SU-DHL-6 (cell line): ENCODE measurements around the gene SLAMF7.

Source experiments
- H2AFZ ChIP-seq: fragments of 200-600 bp; sonication (generic); 2 replicates; pipeline ENCODE4 v1.6.1; 2014; ENCODE audit warnings: low read depth, mild to moderate bottlenecking, moderate library complexity, mixed read lengths, antibody characterized with exemption, low read length; ENCODE audit not compliant: severe bottlenecking
- H3F3A ChIP-seq: fragments of 200-600 bp; shearing (Covaris generic); 2 replicates; pipeline ENCODE4 v1.6.0; 2016; ENCODE audit warnings: antibody characterized with exemption, mild to moderate bottlenecking; ENCODE audit not compliant: insufficient read depth
- H3K27ac ChIP-seq: fragments of 200-600 bp; sonication (generic); 2 replicates; pipeline ENCODE4 v1.5.1; 2016; ENCODE audit warnings: low read depth, mild to moderate bottlenecking, low read length, moderate library complexity, mixed read lengths
- H3K27me3 ChIP-seq: fragments of 200-600 bp; sonication (generic), shearing (Covaris generic); 2 replicates; pipeline ENCODE4 v1.6.0; 2014; ENCODE audit warnings: mild to moderate bottlenecking, low read length
- H3K36me3 ChIP-seq: fragments of 200-600 bp; sonication (generic); 2 replicates; pipeline ENCODE4 v1.6.1; 2014; ENCODE audit warnings: mild to moderate bottlenecking, low read length, mixed read lengths
- H3K4me2 ChIP-seq: fragments of 300-600, 200-600 bp; shearing (Covaris generic), sonication (generic); 2 replicates; pipeline ENCODE4 v1.6.0; 2014; ENCODE audit warnings: low read length, low read depth, mild to moderate bottlenecking; ENCODE audit not compliant: poor library complexity, severe bottlenecking
- H3K4me3 ChIP-seq: fragments of 200-600 bp; sonication (generic); 2 replicates; pipeline ENCODE4 v1.5.1; 2014; ENCODE audit warnings: antibody characterized with exemption, low read length, mild to moderate bottlenecking, mixed read lengths; ENCODE audit not compliant: insufficient read depth, poor library complexity, severe bottlenecking
- H3K79me2 ChIP-seq: fragments of 200-600 bp; sonication (generic); 2 replicates; pipeline ENCODE4 v1.6.1; 2014; ENCODE audit warnings: mild to moderate bottlenecking, low read length, moderate library complexity; ENCODE audit not compliant: insufficient read depth
- H3K9ac ChIP-seq: fragments of 200-600 bp; sonication (generic); 2 replicates; pipeline ENCODE4 v1.7.0; 2014; ENCODE audit warnings: mild to moderate bottlenecking, low read length
- H3K9me2 ChIP-seq: fragments of 200-600 bp; sonication (generic); replicated peaks from 2 replicates; pipeline ENCODE4 v1.6.1; 2014; ENCODE audit warnings: low read length; ENCODE audit not compliant: insufficient read depth
- H3K9me3 ChIP-seq: fragments of 200-600 bp; sonication (generic); 2 replicates; pipeline ENCODE4 v1.6.1; 2014; ENCODE audit warnings: low read length, mixed read lengths; ENCODE audit not compliant: insufficient read depth
- H4K20me1 ChIP-seq: fragments of 200-600 bp; sonication (generic); 2 replicates; pipeline ENCODE4 v1.6.1; 2014; ENCODE audit warnings: low read depth, mild to moderate bottlenecking, antibody characterized with exemption, low read length, moderate library complexity, mixed read lengths
- CTCF ChIP-seq: fragments of 200-600 bp; sonication (generic); IDR thresholded peaks from one replicate; pipeline ENCODE4 v1.5.1; 2017; ENCODE audit warnings: antibody characterized with exemption, mild to moderate bottlenecking, low read length, moderate library complexity; ENCODE audit not compliant: insufficient read depth, poor library complexity, severe bottlenecking
- EZH2phosphoT487 ChIP-seq: fragments of 200-600 bp; sonication (generic), shearing (Covaris generic); conservative IDR thresholded peaks from 2 replicates; pipeline ENCODE4 v1.6.1; 2018; ENCODE audit warnings: mild to moderate bottlenecking, antibody characterized with exemption, low read length, moderate library complexity, mixed read lengths

The SLAMF7 gene

GRCh38 chr1:160755461-160755860 lies 16.4 kb downstream of the SLAMF7 start:
- Histone ChIP-seq H3K36me3 (no peaks in the 10 kb centered on the region), H4K20me1 (no peaks in the 10 kb centered on the region), H3K79me2 (no peaks in the 10 kb centered on the region), H3F3A (no peaks in the 10 kb centered on the region), H3K9me3 (no peaks in the 10 kb centered on the region), H3K27me3 (no peaks in the 10 kb centered on the region), H3K4me3 (no peak overlapping the region), H3K27ac (no peak overlapping the region), H3K9me2 (no peaks in the 10 kb centered on the region), H2AFZ (no peak overlapping the region), H3K9ac (no peak overlapping the region), H3K4me2 (no peak overlapping the region)
- TF ChIP-seq CTCF: no peak
- no peak for TF ChIP-seq EZH2phosphoT487

GRCh38 chr1:160755911-160756848 lies 17.1 kb downstream of the SLAMF7 start:
- H3K4me2 ChIP-seq: no peak overlapping the region
- H3K9me2 ChIP-seq: no peaks in the 10 kb centered on the region
- H3K79me2 ChIP-seq: no peaks in the 10 kb centered on the region

GRCh38 chr1:160756849-160757201 lies 17.8 kb downstream of the SLAMF7 start:
- Histone ChIP-seq H3K9me2 (no peaks in the 10 kb centered on the region), H3K79me2 (no peaks in the 10 kb centered on the region), H3K4me3 (no peak overlapping the region), H4K20me1 (no peaks in the 10 kb centered on the region), H3F3A (no peaks in the 10 kb centered on the region), H2AFZ (no peak overlapping the region), H3K9me3 (no peaks in the 10 kb centered on the region), H3K4me2 (no peak overlapping the region), H3K36me3 (no peaks in the 10 kb centered on the region), H3K27ac (no peak overlapping the region), H3K27me3 (no peaks in the 10 kb centered on the region), H3K9ac (no peak overlapping the region)
- TF ChIP-seq EZH2phosphoT487 (no peak), CTCF (no peak)

More at GRCh38 chr1:160755911-160756848, 17.1 kb downstream of the SLAMF7 start:
- Histone ChIP-seq H2AFZ (no peak overlapping the region), H4K20me1 (no peaks in the 10 kb centered on the region), H3K9ac (no peak overlapping the region), H3K9me3 (no peaks in the 10 kb centered on the region), H3K4me3 (no peak overlapping the region), H3K27ac (no peak overlapping the region), H3F3A (no peaks in the 10 kb centered on the region), H3K27me3 (no peaks in the 10 kb centered on the region), H3K36me3 (no peaks in the 10 kb centered on the region)
- TF ChIP-seq CTCF (no peak), EZH2phosphoT487 (no peak)
